ENCODE results near the gene MN1. TPM values are rescaled to one million over a fixed set of nuclear protein-coding genes. Genes with fewer than 3 reads are reported as not detected.

Gene MN1
- total and polyA plus RNA-seq, 2 experiments from 2014 or later, result 7.8 to 45.8 TPM

DNA sequence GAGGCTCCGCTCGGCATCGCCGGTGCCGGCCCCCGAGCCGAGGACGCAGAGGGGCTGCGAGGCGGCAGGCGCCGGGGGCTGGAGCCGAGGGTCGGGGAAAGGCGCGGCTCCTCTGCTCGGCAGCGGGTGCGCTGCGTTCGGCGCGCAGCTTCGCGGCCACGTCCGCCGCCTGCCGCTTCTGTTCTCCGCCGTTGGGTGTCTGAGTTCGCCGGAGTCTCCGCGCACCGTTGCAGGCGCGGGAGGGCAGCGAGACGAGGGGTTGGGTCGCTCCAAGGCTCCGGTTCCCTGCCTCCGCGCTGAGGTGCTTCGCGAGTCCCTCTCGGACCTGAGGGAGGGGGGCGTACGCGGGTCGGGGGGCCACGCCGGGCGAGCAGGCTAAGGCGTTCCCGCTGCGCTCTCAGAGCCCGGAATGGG lies 347 bp downstream of the MN1 start:
- H3K27ac ChIP-seq, result peak overlapping the region; percentile 73

DNA sequence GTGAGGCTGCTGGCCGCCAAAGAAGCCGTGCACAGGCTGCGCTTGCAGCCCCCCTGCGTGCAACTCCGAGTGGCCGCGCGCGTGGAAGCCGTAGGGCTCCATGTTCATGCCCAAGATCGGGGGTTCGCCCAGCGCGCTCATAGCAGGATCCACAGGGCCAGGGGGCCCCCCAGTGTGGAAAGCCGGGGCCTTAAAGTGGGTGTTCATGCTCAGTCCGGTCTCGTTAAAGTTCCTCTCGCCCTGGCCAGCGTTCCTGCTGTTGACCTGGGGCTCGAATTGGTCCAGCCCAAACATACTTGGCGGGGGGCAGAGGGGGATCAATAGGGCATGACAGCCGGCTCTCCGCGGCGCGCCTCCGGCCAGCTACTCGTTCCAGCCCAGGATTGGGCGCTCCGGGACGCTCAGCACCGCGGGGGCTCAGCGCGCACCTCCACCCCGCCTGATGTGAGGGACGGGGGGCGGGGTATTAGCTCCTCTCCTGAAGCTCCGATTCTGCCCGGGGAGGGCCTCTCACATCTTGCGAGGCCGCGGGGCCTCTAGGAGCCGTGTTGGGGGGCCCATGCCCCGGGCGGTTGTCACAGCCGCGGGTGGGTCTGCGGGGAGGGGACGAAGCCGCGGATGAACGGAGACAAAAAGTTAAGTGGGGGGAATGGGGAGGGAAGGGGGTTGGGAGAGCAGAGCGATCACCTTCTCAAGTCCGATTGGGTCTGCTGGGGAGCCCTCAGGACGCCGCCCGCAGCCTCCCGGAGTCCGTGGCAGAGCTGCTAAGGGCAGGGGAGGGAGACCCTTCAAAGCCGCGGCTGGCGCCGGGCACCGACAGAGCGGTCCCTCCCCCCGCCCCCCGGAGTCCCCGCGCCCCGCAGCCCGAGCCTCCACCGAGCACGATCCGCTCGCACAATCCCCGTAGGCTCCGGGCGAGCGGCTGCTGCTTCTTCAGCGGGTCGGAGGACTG lies 1.0 kb downstream of the MN1 start:
- peak in 1 of 2 donors; percentile 55 for DNase-seq (ENCODE audit: low read depth in 1 of 2, low spot score in 1 of 2)
- Histone ChIP-seq H3K9me3 (ENCODE audit: low read depth) (no peaks in the 10 kb centered on the region), H3K4me3 (peak overlapping the region; percentile 77), H3K4me1 (ENCODE audit: low read depth) (peaks cover 47% of the 10 kb centered on the region), H3K36me3 (no peaks in the 10 kb centered on the region), H3K27me3 (peaks cover 36% of the 10 kb centered on the region), H3K27ac (peak overlapping the region; percentile 73)
- TF ChIP-seq CTCF (IDR thresholded peaks at IDR 0.05; ENCODE audit: low read depth, low read length), result no peak

More for the DNA sequence above, 347 bp downstream of the MN1 start:
- Histone ChIP-seq H3K4me1 (ENCODE audit: low read depth) (peaks cover 40% of the 10 kb centered on the region), H3K4me3 (peak overlapping the region; percentile 77), H3K36me3 (no peaks in the 10 kb centered on the region), H3K9me3 (ENCODE audit: low read depth) (no peaks in the 10 kb centered on the region), H3K27me3 (peaks cover 36% of the 10 kb centered on the region)
- peak; percentile 9 for TF ChIP-seq CTCF (IDR thresholded peaks at IDR 0.05; ENCODE audit: low read depth, low read length)
- peak; percentile 54 to 70 for DNase-seq (ENCODE audit: low read depth in 1 of 2, low spot score in 1 of 2)

- Histone ChIP-seq H3K36me3 (no peaks in the 10 kb centered on the region), H3K27me3 (peaks cover 36% of the 10 kb centered on the region), H3K9me3 (ENCODE audit: low read depth) (no peaks in the 10 kb centered on the region), H3K4me3 (peak overlapping the region; percentile 77), H3K27ac (no peak overlapping the region), H3K4me1 (ENCODE audit: low read depth) (peaks cover 54% of the 10 kb centered on the region)
- peak in 1 of 2 donors; percentile 62 for DNase-seq (ENCODE audit: low read depth in 1 of 2, low spot score in 1 of 2)
- TF ChIP-seq CTCF (IDR thresholded peaks at IDR 0.05; ENCODE audit: low read depth, low read length), result no peak
These were observed 1.7 kb downstream of the MN1 start for GRCh38 chr22:27799827-27800249.

DNA sequence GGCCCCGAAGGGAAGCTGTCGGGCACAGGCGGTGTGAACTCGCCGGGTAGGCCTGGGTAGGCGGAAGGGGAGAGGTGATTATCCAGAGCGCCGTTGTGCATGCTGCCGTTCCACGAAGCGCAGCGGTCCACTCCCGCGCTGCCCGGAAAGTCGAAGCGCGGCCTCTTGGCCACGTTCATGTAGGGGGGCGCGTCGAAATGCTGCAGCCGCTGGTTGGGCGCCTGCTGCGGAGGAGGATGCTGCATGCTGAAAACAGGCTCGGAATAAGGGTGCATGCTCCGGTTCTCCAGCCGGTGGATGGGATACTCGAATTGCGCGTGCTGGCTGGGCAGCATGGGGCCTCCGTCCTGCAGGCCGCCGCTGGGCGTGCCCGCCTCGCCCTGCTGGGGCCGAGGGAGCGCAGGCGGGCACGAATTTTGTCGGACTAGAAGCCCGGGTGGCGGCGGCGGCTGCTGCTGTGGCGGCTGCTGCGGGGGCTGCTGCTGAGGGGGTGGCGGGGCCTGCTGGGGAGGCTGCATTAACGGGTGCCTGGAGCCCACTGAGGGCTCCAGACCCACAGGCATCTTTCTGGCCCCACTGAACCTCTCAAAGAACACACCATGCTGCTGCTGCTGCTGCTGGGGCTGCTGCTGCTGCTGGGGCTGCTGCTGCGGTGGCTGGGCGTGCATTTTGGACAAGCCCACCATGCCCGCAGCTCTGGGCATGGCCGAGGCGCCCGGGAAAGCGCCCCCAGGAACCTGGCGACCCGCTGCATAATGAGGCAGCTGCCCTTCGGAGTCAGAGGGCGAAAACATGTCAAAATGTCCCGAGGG lies 2.3 kb downstream of the MN1 start:
- no peaks in the 10 kb centered on the region for H3K9me3 ChIP-seq (ENCODE audit: low read depth)
- peaks cover 60% of the 10 kb centered on the region for H3K4me1 ChIP-seq (ENCODE audit: low read depth)
- H3K27me3 ChIP-seq, result peaks cover 36% of the 10 kb centered on the region
- H3K27ac ChIP-seq, result no peak overlapping the region
- no peaks in the 10 kb centered on the region for H3K36me3 ChIP-seq
- peak overlapping the region; percentile 77 for H3K4me3 ChIP-seq
- TF ChIP-seq CTCF (IDR thresholded peaks at IDR 0.05; ENCODE audit: low read depth, low read length), result no peak
- peak in 1 of 2 donors; percentile 59 for DNase-seq (ENCODE audit: low read depth in 1 of 2, low spot score in 1 of 2)

- TF ChIP-seq CTCF (IDR thresholded peaks at IDR 0.05; ENCODE audit: low read depth, low read length), result no peak
- peak overlapping the region; percentile 77 for H3K4me3 ChIP-seq
- DNase-seq (ENCODE audit: low read depth in 1 of 2, low spot score in 1 of 2), result no peak
- no peak overlapping the region for H3K27ac ChIP-seq
- peaks cover 36% of the 10 kb centered on the region for H3K27me3 ChIP-seq
- no peaks in the 10 kb centered on the region for H3K36me3 ChIP-seq
- peaks cover 67% of the 10 kb centered on the region for H3K4me1 ChIP-seq (ENCODE audit: low read depth)
- no peaks in the 10 kb centered on the region for H3K9me3 ChIP-seq (ENCODE audit: low read depth)
These were observed 3.0 kb downstream of the MN1 start for GRCh38 chr22:27798511-27799014.
